ENCODE measurements around the gene SORL1-AS1.

Gene SORL1-AS1

DNA sequence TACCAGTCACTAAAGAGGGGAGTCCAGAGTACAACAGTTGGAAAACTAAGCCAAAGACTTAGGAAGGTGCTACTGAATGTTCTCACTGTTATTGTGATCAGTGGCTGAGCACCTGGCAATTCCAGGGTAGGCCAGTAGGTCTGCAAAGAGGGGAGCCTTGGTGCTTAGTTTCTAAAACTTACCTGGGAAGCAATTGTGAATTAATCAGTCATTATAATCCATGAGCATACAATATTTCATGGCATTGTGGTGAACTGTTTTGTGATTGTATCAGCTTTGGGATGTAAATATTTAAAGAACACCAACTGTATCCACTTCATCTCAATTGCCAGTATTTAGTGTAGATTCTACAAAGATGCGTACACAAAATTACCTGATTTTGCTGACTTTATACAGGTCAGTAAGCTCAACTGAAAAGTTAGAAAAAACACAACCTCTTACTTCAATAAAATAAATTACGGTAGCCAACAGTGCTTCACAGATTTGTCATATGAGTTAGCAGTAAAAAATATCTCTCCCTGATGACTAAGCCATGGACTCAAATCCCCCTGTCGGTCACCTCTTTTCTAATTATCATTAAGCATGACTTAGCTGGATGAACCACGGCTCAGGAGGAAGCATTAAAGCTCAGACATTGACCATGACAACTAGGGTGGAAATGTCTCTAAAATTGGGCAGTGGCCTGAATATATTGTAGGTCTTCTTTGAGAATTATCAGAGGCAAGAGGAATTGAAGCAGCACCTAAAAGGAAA lies 31.4 kb downstream of the SORL1-AS1 start:
- Histone ChIP-seq H3K4ac (ENCODE audit: low read depth in 1 of 2, low read length in 2 of 2) (no peak overlapping the region), H3K9me3 (ENCODE audit: control insufficient read depth, low read length) (no peaks in the 10 kb centered on the region), H2AFZ (ENCODE audit: low read depth, low read length) (no peak overlapping the region), H4K91ac (ENCODE audit: low read length) (no peak overlapping the region), H3K14ac (ENCODE audit: low read length in 2 of 2) (no peak overlapping the region), H3K18ac (ENCODE audit: low read depth in 1 of 2, low read length in 2 of 2) (no peak overlapping the region), H2BK15ac (ENCODE audit: low read depth, poor library complexity, severe bottlenecking) (no peak overlapping the region), H3K9ac (ENCODE audit: low read length) (no peak overlapping the region), H2BK120ac (ENCODE audit: low read depth, low read length) (no peak overlapping the region), H3K36me3 (ENCODE audit: control insufficient read depth in 1 of 2, insufficient read depth in 2 of 2, low read depth in 1 of 2, low read length in 2 of 2) (no peaks in the 10 kb centered on the region), H3K27me3 (ENCODE audit: control insufficient read depth in 1 of 2, insufficient read depth in 1 of 2, low read length in 2 of 2) (peaks cover 6 to 62% of the 10 kb centered on the region in 2 experiments), H3K4me3 (ENCODE audit: insufficient read depth in 1 of 2, low read depth in 1 of 2, low read length in 2 of 2) (no peak overlapping the region), H3K79me1 (replicated peaks; ENCODE audit: low read length, poor library complexity, severe bottlenecking) (no peaks in the 10 kb centered on the region), H3K4me2 (ENCODE audit: low read length, poor library complexity, severe bottlenecking) (no peak overlapping the region), H3K27ac (ENCODE audit: low read length, poor library complexity, severe bottlenecking) (no peak overlapping the region), H2AK5ac (ENCODE audit: low read length, severe bottlenecking) (no peak overlapping the region), H3K4me1 (ENCODE audit: control insufficient read depth, insufficient read depth, low read depth, low read length) (no peaks in the 10 kb centered on the region), H4K8ac (ENCODE audit: low read length) (no peak overlapping the region), H2BK5ac (ENCODE audit: low read depth, low read length, poor library complexity, severe bottlenecking) (no peak overlapping the region), H3K23ac (ENCODE audit: low read length in 2 of 2) (no peak overlapping the region), H2BK12ac (ENCODE audit: low read length in 2 of 2) (no peak overlapping the region)
- WGBS = 86% methylated on average over 4 of the region's 4 CpGs
- no peak for DNase-seq

DNA sequence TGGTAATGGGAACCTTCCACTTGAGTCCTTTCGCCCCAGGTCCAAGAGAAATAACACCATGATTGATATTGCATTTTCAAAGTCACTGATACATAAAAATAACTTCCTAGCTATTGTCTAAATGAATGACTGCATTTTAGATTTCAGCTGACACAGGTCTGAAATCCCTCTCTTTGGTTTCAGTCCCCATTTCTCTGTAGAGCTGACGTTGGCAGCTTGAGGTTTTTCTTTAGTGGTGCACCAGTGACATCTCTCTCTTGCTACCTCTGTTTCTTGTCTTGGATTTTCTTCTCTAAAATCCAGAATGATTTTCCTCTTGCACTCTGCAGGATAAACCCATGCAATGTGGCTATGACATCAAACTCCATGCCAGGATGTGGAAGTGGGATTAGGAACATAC lies 32.4 kb downstream of the SORL1-AS1 start:
- Histone ChIP-seq H2BK15ac (ENCODE audit: low read depth, poor library complexity, severe bottlenecking) (no peak overlapping the region), H4K91ac (ENCODE audit: low read length) (no peak overlapping the region), H3K27me3 (ENCODE audit: control insufficient read depth in 1 of 2, insufficient read depth in 1 of 2, low read length in 2 of 2) (peaks cover 0 to 55% of the 10 kb centered on the region in 2 experiments), H3K9ac (ENCODE audit: low read length) (no peak overlapping the region), H3K4me3 (ENCODE audit: insufficient read depth in 1 of 2, low read depth in 1 of 2, low read length in 2 of 2) (no peak overlapping the region), H3K4me2 (ENCODE audit: low read length, poor library complexity, severe bottlenecking) (no peak overlapping the region), H3K4me1 (ENCODE audit: control insufficient read depth, insufficient read depth, low read depth, low read length) (no peaks in the 10 kb centered on the region), H3K79me1 (replicated peaks; ENCODE audit: low read length, poor library complexity, severe bottlenecking) (no peaks in the 10 kb centered on the region), H3K14ac (ENCODE audit: low read length in 2 of 2) (no peak overlapping the region), H2AK5ac (ENCODE audit: low read length, severe bottlenecking) (no peak overlapping the region), H2BK5ac (ENCODE audit: low read depth, low read length, poor library complexity, severe bottlenecking) (no peak overlapping the region), H3K36me3 (ENCODE audit: control insufficient read depth in 1 of 2, insufficient read depth in 2 of 2, low read depth in 1 of 2, low read length in 2 of 2) (no peaks in the 10 kb centered on the region), H3K23ac (ENCODE audit: low read length in 2 of 2) (no peak overlapping the region), H2BK12ac (ENCODE audit: low read length in 2 of 2) (no peak overlapping the region), H3K18ac (ENCODE audit: low read depth in 1 of 2, low read length in 2 of 2) (no peak overlapping the region), H3K9me3 (ENCODE audit: control insufficient read depth, low read length) (no peaks in the 10 kb centered on the region), H3K27ac (ENCODE audit: low read length, poor library complexity, severe bottlenecking) (no peak overlapping the region), H2BK120ac (ENCODE audit: low read depth, low read length) (no peak overlapping the region), H3K4ac (ENCODE audit: low read depth in 1 of 2, low read length in 2 of 2) (no peak overlapping the region), H4K8ac (ENCODE audit: low read length) (no peak overlapping the region), H2AFZ (ENCODE audit: low read depth, low read length) (no peak overlapping the region)
- DNase-seq = no peak
- 88% methylated on average over 2 of the region's 2 CpGs for WGBS

DNA sequence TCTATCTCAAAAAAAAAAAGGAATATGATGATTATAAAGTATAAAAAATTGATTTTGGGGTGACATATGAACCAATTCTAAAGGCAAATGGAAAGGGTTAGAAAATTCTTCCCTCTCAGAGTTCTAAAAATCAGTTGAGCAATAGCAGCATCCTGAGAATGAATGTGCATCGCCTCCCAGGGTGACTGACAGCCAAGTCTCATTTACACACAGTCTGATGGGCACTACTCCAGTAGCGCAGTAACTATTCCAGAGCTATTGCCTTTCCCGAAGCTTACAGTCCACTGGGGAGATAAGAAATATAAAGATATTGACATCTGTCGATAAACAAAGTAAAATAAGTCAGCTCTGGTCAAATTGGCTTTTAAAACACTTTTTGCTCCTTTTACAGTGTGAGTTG lies 32.9 kb downstream of the SORL1-AS1 start:
- Histone ChIP-seq H3K79me1 (replicated peaks; ENCODE audit: low read length, poor library complexity, severe bottlenecking) (no peaks in the 10 kb centered on the region), H3K36me3 (ENCODE audit: control insufficient read depth in 1 of 2, insufficient read depth in 2 of 2, low read depth in 1 of 2, low read length in 2 of 2) (no peaks in the 10 kb centered on the region), H3K23ac (ENCODE audit: low read length in 2 of 2) (no peak overlapping the region), H3K27ac (ENCODE audit: low read length, poor library complexity, severe bottlenecking) (no peak overlapping the region), H3K14ac (ENCODE audit: low read length in 2 of 2) (no peak overlapping the region), H2BK12ac (ENCODE audit: low read length in 2 of 2) (no peak overlapping the region), H3K9ac (ENCODE audit: low read length) (no peak overlapping the region), H2BK5ac (ENCODE audit: low read depth, low read length, poor library complexity, severe bottlenecking) (no peak overlapping the region), H4K8ac (ENCODE audit: low read length) (no peak overlapping the region), H3K4ac (ENCODE audit: low read depth in 1 of 2, low read length in 2 of 2) (no peak overlapping the region), H3K18ac (ENCODE audit: low read depth in 1 of 2, low read length in 2 of 2) (no peak overlapping the region), H2BK15ac (ENCODE audit: low read depth, poor library complexity, severe bottlenecking) (no peak overlapping the region), H3K4me3 (ENCODE audit: insufficient read depth in 1 of 2, low read depth in 1 of 2, low read length in 2 of 2) (no peak overlapping the region), H2AFZ (ENCODE audit: low read depth, low read length) (no peak overlapping the region), H2BK120ac (ENCODE audit: low read depth, low read length) (no peak overlapping the region), H3K4me1 (ENCODE audit: control insufficient read depth, insufficient read depth, low read depth, low read length) (no peaks in the 10 kb centered on the region), H3K27me3 (ENCODE audit: control insufficient read depth in 1 of 2, insufficient read depth in 1 of 2, low read length in 2 of 2) (peaks cover 0 to 55% of the 10 kb centered on the region in 2 experiments), H3K9me3 (ENCODE audit: control insufficient read depth, low read length) (no peaks in the 10 kb centered on the region), H4K91ac (ENCODE audit: low read length) (no peak overlapping the region), H2AK5ac (ENCODE audit: low read length, severe bottlenecking) (no peak overlapping the region), H3K4me2 (ENCODE audit: low read length, poor library complexity, severe bottlenecking) (no peak overlapping the region)
- 92% methylated on average over 3 of the region's 4 CpGs for WGBS
- DNase-seq = no peak

DNA sequence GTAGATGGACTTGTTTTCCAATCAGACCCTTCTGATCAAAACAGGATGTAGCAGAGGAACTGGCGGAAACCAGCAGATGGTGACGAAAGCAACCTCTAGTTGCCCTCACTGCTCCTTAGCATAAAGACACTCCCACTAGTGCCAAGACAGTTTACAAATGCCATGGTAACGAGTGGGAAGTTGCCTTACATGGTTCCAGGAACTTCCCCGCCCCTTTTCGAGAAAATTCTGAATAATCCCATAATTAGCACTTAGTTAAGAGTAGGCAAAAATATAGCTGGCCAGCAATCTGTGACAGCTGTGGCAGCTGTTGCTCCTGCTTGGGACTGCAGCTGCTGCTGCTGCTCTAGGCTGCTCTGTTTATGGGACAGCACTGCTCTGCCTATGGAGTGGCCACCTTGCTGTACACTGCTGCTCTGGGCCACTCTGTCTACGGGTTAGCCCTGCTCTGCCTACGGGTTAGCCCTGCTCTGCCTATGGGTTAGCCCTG lies 34.1 kb downstream of the SORL1-AS1 start:
- H3K9ac ChIP-seq (ENCODE audit: low read length) = no peak overlapping the region
- H2BK120ac ChIP-seq (ENCODE audit: low read depth, low read length) = no peak overlapping the region
- H4K91ac ChIP-seq (ENCODE audit: low read length) = peak overlapping the region; percentile 68
- no peaks in the 10 kb centered on the region for H3K36me3 ChIP-seq (ENCODE audit: control insufficient read depth in 1 of 2, insufficient read depth in 2 of 2, low read depth in 1 of 2, low read length in 2 of 2)
- no peak overlapping the region for H3K4me3 ChIP-seq (ENCODE audit: insufficient read depth in 1 of 2, low read depth in 1 of 2, low read length in 2 of 2)
- H3K14ac ChIP-seq (ENCODE audit: low read length in 2 of 2) = no peak overlapping the region
- no peaks in the 10 kb centered on the region for H3K4me1 ChIP-seq (ENCODE audit: control insufficient read depth, insufficient read depth, low read depth, low read length)
- DNase-seq = no peak
- 88% methylated on average over 7 of the region's 7 CpGs for WGBS
- H2BK15ac ChIP-seq (ENCODE audit: low read depth, poor library complexity, severe bottlenecking) = no peak overlapping the region
- H4K8ac ChIP-seq (ENCODE audit: low read length) = no peak overlapping the region
- no peak overlapping the region for H3K4me2 ChIP-seq (ENCODE audit: low read length, poor library complexity, severe bottlenecking)
- H2AK5ac ChIP-seq (ENCODE audit: low read length, severe bottlenecking) = no peak overlapping the region
- H3K23ac ChIP-seq (ENCODE audit: low read length in 2 of 2) = no peak overlapping the region
- H3K79me1 ChIP-seq (replicated peaks; ENCODE audit: low read length, poor library complexity, severe bottlenecking) = no peaks in the 10 kb centered on the region
- H3K27ac ChIP-seq (ENCODE audit: low read length, poor library complexity, severe bottlenecking) = no peak overlapping the region
- H3K4ac ChIP-seq (ENCODE audit: low read depth in 1 of 2, low read length in 2 of 2) = no peak overlapping the region
- H3K18ac ChIP-seq (ENCODE audit: low read depth in 1 of 2, low read length in 2 of 2) = no peak overlapping the region
- peaks cover 0 to 49% of the 10 kb centered on the region in 2 experiments for H3K27me3 ChIP-seq (ENCODE audit: control insufficient read depth in 1 of 2, insufficient read depth in 1 of 2, low read length in 2 of 2)
- H3K9me3 ChIP-seq (ENCODE audit: control insufficient read depth, low read length) = no peaks in the 10 kb centered on the region
- H2BK12ac ChIP-seq (ENCODE audit: low read length in 2 of 2) = no peak overlapping the region
- no peak overlapping the region for H2BK5ac ChIP-seq (ENCODE audit: low read depth, low read length, poor library complexity, severe bottlenecking)
- no peak overlapping the region for H2AFZ ChIP-seq (ENCODE audit: low read depth, low read length)
